NCI-H82 (cell line): ENCODE results near the gene DCUN1D2.
"Not testable (repeated sequence)": the region's sequence is repeated elsewhere in the genome, so short reads cannot be mapped to it uniquely, and the experiment has no call there.

Experiments used
- DNase-seq: peaks from one replicate; lab custom pipeline; 2025; lab: John Stamatoyannopoulos, UW

Gene DCUN1D2

DNA sequence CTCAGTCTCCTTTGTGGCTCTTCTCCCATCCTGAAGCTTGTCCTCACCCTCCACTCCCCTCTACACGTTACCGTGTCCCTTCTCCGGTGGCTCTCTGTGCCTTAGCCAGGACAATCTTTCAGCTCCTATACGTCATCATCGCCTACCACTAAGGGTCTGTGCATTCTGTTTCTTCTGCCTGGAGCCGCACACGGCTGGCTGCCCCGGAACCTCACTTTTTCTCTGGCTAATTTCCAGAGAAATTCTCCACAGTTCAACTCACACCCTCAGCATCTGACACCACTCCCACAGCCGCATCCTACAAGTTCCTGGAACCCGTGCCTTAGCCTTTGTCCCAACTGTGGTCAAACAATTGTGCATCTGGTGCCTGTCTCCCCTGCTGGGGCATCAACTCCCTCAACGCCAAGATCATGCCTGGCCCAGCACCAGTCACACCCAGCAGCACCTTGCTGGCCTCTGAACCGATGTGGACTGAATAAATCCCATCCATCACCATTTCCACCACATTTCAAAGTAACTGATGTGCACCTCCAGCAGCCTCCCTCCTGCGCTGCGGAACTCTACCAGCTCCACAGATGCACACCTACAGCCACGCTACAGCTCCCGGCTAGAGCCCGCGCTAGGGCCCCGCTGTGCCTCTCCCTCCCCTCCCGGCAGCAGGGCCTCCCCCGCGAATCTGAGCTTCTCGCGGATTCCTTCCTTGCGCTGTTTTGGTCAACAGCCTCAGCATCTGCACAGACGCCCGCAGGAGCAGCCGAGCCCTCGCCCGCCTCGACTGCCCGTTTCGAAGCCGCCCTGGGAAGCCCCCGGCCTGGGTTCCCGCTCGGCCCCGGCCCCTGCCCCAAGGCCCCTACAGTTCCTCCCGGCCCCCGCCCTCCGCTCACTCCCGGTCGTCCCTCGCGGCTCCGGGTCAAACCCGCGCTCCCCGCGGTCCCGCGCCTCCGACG lies 689 bp downstream of the DCUN1D2 start:
- peak; percentile 53 for DNase-seq

GRCh38 chr13:113489171-113489548 lies 1.4 kb downstream of the DCUN1D2 start:
- no peak for DNase-seq

GRCh38 chr13:113488283-113488682 lies 2.2 kb downstream of the DCUN1D2 start:
- no peak for DNase-seq

GRCh38 chr13:113486698-113487097 lies 3.8 kb downstream of the DCUN1D2 start:
- DNase-seq = peak; percentile 18

- DNase-seq = no peak
These were observed 5.0 kb downstream of the DCUN1D2 start for GRCh38 chr13:113485545-113485944.

- DNase-seq = no peak
These were observed 6.8 kb downstream of the DCUN1D2 start for GRCh38 chr13:113483504-113484293.

DNA sequence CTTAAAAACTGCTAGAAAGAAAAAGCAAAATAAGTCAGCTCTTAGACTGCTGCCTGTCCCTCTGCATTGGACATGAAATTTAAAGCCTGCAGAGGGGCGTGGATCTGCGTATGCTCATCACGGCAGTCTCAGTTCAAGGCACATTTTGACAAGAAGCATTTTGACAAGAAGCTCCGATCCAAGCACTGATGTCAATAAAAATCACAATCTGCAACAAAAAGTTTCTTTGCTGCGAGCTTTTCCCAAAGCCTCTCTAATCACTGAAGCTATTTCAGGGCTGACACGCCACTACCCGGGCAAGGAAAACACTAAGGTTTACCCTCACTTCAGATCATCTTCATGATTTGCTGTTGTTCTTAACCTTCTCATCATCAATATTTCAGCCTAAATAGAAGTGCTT lies 7.4 kb downstream of the DCUN1D2 start:
- no peak for DNase-seq

DNA sequence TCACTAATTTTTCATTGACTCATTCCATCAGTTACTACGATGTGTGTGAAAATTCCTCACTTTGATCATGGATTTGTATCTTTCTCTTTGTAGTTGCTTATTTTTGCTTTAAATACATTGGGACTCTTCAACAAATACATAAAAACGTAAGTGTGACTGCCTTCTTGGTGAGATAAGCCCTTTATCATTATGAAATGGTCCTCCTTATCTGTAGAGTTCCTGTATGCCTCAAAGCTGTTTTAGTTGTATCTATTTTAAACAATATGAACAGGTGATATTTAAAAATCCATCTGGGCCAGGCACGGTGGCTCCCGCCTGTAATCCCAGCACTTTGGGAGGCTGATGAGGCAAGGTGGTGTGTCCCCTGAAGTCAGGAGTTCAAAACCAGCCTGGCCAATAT lies 11.3 kb downstream of the DCUN1D2 start:
- no peak for DNase-seq

DNA sequence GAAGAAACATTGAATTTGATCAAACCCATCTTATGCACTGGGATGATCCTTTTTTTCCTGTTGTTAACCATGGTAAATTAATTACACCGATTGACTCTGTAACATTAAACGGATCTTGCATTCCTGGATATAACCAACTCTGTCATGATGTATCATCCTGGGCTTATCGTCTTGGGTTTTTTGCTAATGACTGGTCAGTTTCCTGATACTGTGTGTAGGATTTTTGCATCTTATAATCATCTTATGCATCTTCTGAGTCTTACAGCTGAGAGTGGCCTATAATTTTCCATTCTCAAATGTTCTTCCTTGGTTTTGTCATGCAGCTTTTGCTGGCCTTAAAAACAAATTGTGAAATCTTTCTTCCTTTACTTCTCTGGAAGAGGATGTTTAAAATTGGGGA lies 12.8 kb downstream of the DCUN1D2 start:
- DNase-seq = no peak

DNA sequence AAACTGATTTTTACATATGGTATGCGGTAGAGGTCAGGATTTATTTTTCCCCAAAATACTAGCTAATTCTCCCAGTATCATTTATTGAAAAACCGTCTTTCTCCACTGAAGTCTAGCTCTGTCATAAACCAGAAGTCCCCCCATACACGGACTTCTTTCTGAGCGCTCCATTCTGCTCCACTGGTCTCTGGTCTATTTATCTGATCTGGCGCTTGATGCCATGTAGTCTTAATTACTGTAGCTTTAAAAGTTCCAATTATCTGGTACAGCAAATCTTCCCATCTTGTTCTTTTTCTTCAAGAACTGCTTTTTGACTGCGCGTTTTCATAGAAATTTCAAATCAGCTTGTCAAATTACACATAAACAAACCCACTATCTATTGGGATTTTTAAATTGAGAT lies 13.7 kb downstream of the DCUN1D2 start:
- DNase-seq = no peak

GRCh38 chr13:113475911-113476310 lies 14.6 kb downstream of the DCUN1D2 start:
- DNase-seq = no peak

DNA sequence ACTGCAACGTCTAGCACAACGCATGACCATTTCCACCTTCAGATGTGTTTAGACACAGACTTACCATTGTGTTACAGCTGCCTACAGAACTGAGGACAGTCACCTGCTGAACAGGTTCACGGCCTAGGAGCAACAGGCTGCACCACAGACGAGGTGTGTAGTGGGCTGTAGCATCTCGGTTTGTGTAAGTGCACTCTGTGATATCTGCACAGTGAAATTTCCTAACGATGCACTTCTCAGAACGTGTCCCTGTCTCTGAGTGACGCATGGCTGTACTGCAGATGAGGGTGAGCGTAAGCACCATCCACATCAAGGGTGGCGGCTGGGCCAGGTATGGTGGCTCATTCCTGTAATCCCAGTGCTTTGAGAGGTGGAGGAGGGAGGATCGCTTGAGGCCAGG lies 15.2 kb downstream of the DCUN1D2 start:
- DNase-seq = no peak

DNA sequence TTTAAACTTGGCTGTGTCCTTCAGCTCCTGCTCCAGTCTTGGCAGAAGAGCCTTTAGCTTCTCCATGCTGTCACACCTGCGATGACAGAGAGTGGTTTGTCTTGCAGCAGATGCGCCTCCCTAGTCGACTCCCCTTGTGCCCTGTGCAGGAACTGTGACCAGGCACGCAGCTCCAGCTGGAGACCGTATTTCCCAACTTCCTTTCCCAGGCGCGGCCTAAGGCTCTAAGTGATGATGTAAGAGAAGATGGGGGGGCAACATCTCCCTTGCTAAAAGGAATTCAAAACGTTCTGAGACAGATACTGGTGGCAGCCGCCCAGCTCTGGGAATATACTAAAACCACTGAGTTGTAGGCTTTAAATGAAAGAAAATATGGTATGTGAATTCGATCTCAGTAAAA lies 16.3 kb downstream of the DCUN1D2 start:
- no peak for DNase-seq

DNA sequence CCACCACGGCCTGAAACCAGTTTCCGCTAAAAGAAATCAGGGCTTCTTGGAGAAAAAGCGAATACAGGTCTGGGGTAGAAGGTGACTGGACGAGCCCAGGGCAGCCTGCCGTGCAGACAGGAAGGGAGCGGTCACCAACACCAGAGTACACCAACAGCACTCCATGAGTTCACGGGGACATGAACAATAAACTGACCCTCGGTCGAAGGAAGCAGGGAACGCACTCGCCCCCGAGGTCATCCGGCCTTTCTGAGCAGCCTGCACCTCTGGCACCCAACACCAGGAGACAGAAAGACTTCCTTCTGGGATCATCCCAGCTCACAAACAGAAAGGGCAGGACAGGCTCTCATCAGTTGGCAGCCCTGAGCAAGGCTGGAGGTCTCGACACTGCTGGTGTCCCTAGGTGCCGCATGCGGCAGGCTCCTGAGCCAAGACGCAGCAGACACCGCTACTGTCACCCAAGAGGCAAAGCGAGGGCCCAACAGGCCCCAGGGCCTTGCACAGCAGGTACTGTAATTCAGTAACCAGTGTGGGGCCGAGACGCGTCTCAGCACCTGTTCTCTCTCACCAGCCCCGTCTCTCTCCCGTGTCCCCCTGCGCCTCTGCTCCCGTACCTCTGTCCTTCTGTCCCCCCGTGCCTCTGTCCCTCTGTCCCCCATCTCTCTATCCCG lies 18.0 kb downstream of the DCUN1D2 start:
- no peak for DNase-seq

- no peak for DNase-seq
These were observed 18.7 kb downstream of the DCUN1D2 start for GRCh38 chr13:113471844-113472243.

DNA sequence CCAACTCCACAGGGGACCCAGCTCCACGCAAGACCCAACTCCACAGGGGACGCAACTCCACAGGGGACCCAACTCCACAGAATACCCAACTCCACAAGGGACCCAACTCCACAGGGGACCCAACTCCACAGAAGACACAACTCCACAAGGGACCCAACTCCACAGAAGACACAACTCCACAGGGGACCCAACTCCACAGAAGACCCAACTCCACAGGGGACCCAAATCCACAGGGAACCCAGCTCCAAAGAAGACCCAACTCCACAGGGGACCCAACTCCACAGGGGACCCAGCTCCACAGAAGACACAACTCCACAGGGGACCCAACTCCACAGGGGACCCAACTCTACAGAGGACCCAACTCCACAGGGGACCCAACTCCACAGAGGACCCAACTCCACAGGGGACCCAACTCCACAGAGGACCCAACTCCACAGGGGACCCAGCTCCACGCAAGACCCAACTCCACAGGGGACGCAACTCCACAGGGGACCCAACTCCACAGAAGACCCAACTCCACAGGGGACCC lies 19.8 kb downstream of the DCUN1D2 start:
- not testable (repeated sequence) for DNase-seq

GRCh38 chr13:113470073-113470472 lies 20.4 kb downstream of the DCUN1D2 start:
- DNase-seq = no peak

- no peak for DNase-seq
These were observed 20.9 kb downstream of the DCUN1D2 start for GRCh38 chr13:113469582-113469981.

DNA sequence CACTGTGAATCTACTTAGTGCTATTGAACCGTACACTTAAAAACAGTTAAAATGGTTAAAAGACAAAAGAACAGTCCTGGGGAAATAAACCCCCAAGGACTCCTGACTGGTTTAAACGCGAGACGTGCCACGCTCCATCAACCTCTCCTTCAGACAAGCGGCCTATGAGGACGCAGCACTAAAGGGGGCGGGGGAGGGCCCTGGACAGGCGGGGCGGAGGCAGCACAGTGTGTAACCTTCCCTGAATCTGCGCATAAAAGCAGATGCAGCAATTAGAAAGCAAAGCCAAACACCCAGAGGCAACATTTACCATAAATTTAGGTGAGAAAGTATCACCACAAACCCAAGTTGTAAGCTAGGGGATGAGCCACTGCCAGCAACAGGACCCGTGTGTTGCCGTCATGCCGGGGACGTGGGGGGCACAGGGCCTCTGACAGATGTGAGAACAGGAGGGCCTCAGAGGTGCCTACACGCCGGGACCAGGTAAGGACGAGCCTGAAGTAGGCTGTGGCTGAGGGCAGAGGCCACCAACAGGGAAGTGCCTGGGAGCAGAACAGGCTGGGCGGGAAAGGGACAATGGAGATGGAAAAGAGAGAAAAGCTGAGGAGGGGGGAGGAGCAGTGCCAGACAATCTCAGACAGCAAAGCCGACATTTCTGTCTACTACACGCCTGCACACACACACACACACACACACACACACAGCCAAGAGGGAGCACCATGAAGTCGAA lies 21.9 kb downstream of the DCUN1D2 start:
- no peak for DNase-seq

- DNase-seq = no peak
These were observed 22.5 kb downstream of the DCUN1D2 start for GRCh38 chr13:113468029-113468428.

DNA sequence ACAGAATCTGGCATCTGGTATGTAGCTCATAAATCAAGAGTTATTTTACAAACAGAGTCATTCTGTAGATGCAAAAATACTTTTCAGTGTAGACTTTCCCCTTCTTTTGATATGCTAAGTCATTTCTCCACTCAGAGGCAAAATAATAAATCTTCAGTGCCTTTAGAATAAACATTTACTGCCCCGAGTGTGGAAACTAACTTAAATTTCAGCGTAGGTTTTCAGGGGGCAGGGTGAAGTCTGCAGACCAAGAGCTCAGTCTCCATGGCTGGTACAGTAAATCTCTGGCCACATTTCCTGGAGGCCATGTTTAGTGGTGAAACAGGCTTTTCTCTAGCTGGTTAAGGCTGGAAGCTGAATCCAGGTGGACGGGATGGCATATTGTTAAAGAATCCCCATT lies 24.1 kb downstream of the DCUN1D2 start:
- DNase-seq = no peak

DNA sequence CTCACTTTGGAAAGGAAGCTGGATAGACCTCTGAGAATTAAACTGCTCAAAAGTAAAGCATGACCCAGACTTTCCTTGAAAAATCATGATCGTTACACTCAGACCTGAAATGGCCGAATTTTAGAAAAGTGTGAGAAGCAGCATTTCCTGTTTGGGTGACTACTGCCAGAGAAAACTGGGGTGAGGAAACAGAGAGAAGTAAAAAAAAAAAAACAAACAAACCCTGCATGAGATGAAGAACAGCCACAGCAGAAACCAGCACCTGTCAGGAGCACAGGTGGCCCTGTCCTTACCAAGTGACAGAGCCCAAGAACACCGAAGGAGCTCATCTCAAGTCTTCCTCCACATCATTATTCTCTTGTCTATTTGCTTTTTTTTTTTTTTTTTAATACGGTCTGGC lies 25.2 kb downstream of the DCUN1D2 start:
- no peak for DNase-seq
